ENCODE results near the gene ZNF587B. TPM values are rescaled to one million over a fixed set of nuclear protein-coding genes. Genes with fewer than 3 reads are reported as not detected.

The ZNF587B gene
- total RNA-seq, 1 experiment from 2014 or later, result 43.2 TPM

- TF ChIP-seq ZNF219 (CRISPR knock-in tag; IDR thresholded peaks at IDR 0.05; ENCODE audit: borderline replicate concordance), result no peak
- TF ChIP-seq ATF6 (CRISPR knock-in tag; IDR thresholded peaks at IDR 0.05), result no peak
- no peak for TF ChIP-seq ATF2 (CRISPR knock-in tag; IDR thresholded peaks at IDR 0.05; ENCODE audit: borderline replicate concordance, low read depth)
- no peak for TF ChIP-seq E2F5 (CRISPR knock-in tag; IDR thresholded peaks at IDR 0.05)
- no peak for TF ChIP-seq KAT7 (CRISPR knock-in tag; IDR thresholded peaks at IDR 0.05; ENCODE audit: borderline replicate concordance)
- TF ChIP-seq ZBTB21 (CRISPR knock-in tag; IDR thresholded peaks at IDR 0.05; ENCODE audit: borderline replicate concordance), result no peak
- TF ChIP-seq FOXP4 (CRISPR knock-in tag; IDR thresholded peaks at IDR 0.05), result no peak
- no peak for TF ChIP-seq NFE2L1 (CRISPR knock-in tag; IDR thresholded peaks at IDR 0.05)
- no peak for TF ChIP-seq ARID4B (CRISPR knock-in tag; IDR thresholded peaks at IDR 0.05; ENCODE audit: borderline replicate concordance)
- no peak for TF ChIP-seq MLX (CRISPR knock-in tag; IDR thresholded peaks at IDR 0.05)
- TF ChIP-seq HMGA2 (CRISPR knock-in tag; IDR thresholded peaks at IDR 0.05), result no peak
- no peak for TF ChIP-seq GRHL2 (CRISPR knock-in tag; IDR thresholded peaks at IDR 0.05; ENCODE audit: insufficient replicate concordance, severe bottlenecking)
- TF ChIP-seq FOXK1 (CRISPR knock-in tag; IDR thresholded peaks at IDR 0.05), result no peak
- TF ChIP-seq FOXP1 (CRISPR knock-in tag; IDR thresholded peaks at IDR 0.05; ENCODE audit: borderline replicate concordance), result no peak
- TF ChIP-seq CBFB (CRISPR knock-in tag; IDR thresholded peaks at IDR 0.05; ENCODE audit: low read depth), result no peak
- no peak for TF ChIP-seq JAZF1 (CRISPR knock-in tag; IDR thresholded peaks at IDR 0.05)
- no peak for TF ChIP-seq PRRX2 (CRISPR knock-in tag; IDR thresholded peaks at IDR 0.05)
- TF ChIP-seq ZNF121 (CRISPR knock-in tag; IDR thresholded peaks at IDR 0.05), result no peak
- TF ChIP-seq ZNF281 (CRISPR knock-in tag; IDR thresholded peaks at IDR 0.05), result no peak
- no peak for TF ChIP-seq STAT6 (CRISPR knock-in tag; conservative IDR thresholded peaks at IDR 0.05; ENCODE audit: low read depth)
- CTCF ChIA-PET, result interaction anchor here (1.1 to 1.2 kb wide), 2 partner anchors 16 to 87 kb away, joined by 4 read pairs; no protein-coding TSS in a partner anchor
- Mint-ChIP-seq H3K4me1 (peaks cover 70% of the 10 kb centered on the region), H3K4me3 (peak overlapping the region; percentile 47), H3K36me3 (peaks cover 10% of the 10 kb centered on the region), H3K27ac (peak overlapping the region; percentile 96), H3K9me3 (no peaks in the 10 kb centered on the region), H3K27me3 (ENCODE audit: low read depth) (no peaks in the 10 kb centered on the region)
- DNase-seq (ENCODE audit: low spot score) (no peak), ATAC-seq (no peak)
- POLR2A ChIA-PET, result interaction anchor here (0.7 to 1.8 kb wide), 3 partner anchors 14 to 299 kb away, joined by 3 to 6 read pairs (median 3); partner anchors contain the start of genes ZNF552 and ZNF586
Observed at GRCh38 chr19:57800696-57801095, 29.4 kb upstream of the ZNF587B start.

Data from WTC11 (cell line).